Endothelial cell of umbilical vein (primary cell): ENCODE results near the gene PLA2G4E. TPM values are rescaled to one million over a fixed set of nuclear protein-coding genes. Genes with fewer than 3 reads are reported as not detected.

ENCODE experiments used
- BruUV-seq: library from RNA; stranded (reverse); fragments of 400-500 nt; replicated peaks from 2 replicates; lab custom pipeline; 2021; lab: Mats Ljungman, UMichigan
- CTCF ChIA-PET: fragments of 300-600, 350-600 bp; sonication (Branson Sonifier 250); formaldehyde crosslinking; loops from one replicate; lab custom pipeline; 2021; ENCODE audit warnings: antibody characterized with exemption, inconsistent platforms; lab: Charles Lee
- POLR2A ChIA-PET: fragments of 300-600, 350-600 bp; sonication (Branson Sonifier 250); formaldehyde crosslinking; loops from one replicate; lab custom pipeline; 2021; ENCODE audit warnings: antibody characterized with exemption, inconsistent platforms; lab: Charles Lee
- DNase-seq: peaks from one replicate; pipeline ENCODE4 v3.0.0-alpha.2; 2011; ENCODE audit warnings: low read depth, low spot score
- FAIRE-seq: peaks from 2 replicates; lab custom pipeline; 2011; peaks lifted over from hg19 to GRCh38; lab: Jason Lieb, UNC
- H2AFZ ChIP-seq: 2 replicates; pipeline ENCODE4 v1.6.0; 2012; ENCODE audit warnings: low read depth, low read length, control low read depth, inconsistent platforms
- H3K27ac ChIP-seq: 2 replicates; pipeline ENCODE4 v1.5.1; 2011; ENCODE audit warnings: low read depth, mild to moderate bottlenecking, control low read depth, low read length, moderate library complexity; ENCODE audit not compliant: insufficient read depth
- H3K27me3 ChIP-seq, 2 experiments: 2 replicates each; pipeline versions ENCODE4 v1.6.0 to v1.6.1; 2011; ENCODE audit warnings: low read length in 2 of 2, mixed read lengths in 1 of 2; ENCODE audit not compliant: control insufficient read depth in 2 of 2, insufficient read depth in 2 of 2
- H3K36me3 ChIP-seq, 2 experiments: 2 replicates in 1 of 2; 3 replicates in 1 of 2; pipeline ENCODE4 v1.5.1; 2011; ENCODE audit warnings: low read length in 2 of 2, mild to moderate bottlenecking in 1 of 2, moderate library complexity in 1 of 2; ENCODE audit not compliant: control insufficient read depth in 2 of 2, insufficient read depth in 2 of 2; ENCODE audit errors: extremely low read depth in 1 of 2
- H3K4me1 ChIP-seq: 3 replicates; pipeline ENCODE4 v1.5.1; 2011; ENCODE audit warnings: mild to moderate bottlenecking, low read length; ENCODE audit not compliant: control insufficient read depth, insufficient read depth; ENCODE audit errors: extremely low read depth
- H3K4me2 ChIP-seq: 2 replicates; pipeline ENCODE4 v1.6.1; 2011; ENCODE audit warnings: low read length, control low read depth, mixed read lengths; ENCODE audit not compliant: insufficient read depth
- H3K4me3 ChIP-seq, 3 experiments: fragments of 200-600 bp in 1 of 3; sonication (generic), shearing (Covaris generic) in 1 of 3; replicated peaks in 1 of 3; 2 replicates each; pipeline ENCODE4 v1.5.1; 2011 to 2016; ENCODE audit warnings: control low read depth in 3 of 3, low read length in 3 of 3, mild to moderate bottlenecking in 2 of 3, inconsistent platforms in 1 of 3, low read depth in 1 of 3, moderate library complexity in 1 of 3; ENCODE audit not compliant: insufficient read depth in 1 of 3
- H3K79me2 ChIP-seq: 2 replicates; pipeline ENCODE4 v1.6.0; 2012; ENCODE audit warnings: low read length, inconsistent platforms; ENCODE audit not compliant: control insufficient read depth, insufficient read depth
- H3K9ac ChIP-seq: replicated peaks from 2 replicates; pipeline ENCODE3; 2011; ENCODE audit warnings: low read length, control low read depth; ENCODE audit not compliant: insufficient read depth; ENCODE audit errors: extremely low read depth
- H3K9me1 ChIP-seq: replicated peaks from 3 replicates; pipeline ENCODE4 v1.6.0; 2011; ENCODE audit warnings: mild to moderate bottlenecking, low read length; ENCODE audit not compliant: control insufficient read depth, insufficient read depth; ENCODE audit errors: extremely low read depth
- H3K9me3 ChIP-seq: replicated peaks from 2 replicates; pipeline ENCODE4 v1.5.1; 2012; ENCODE audit warnings: low read length, inconsistent platforms; ENCODE audit not compliant: control insufficient read depth, insufficient read depth
- H4K20me1 ChIP-seq: replicated peaks from 2 replicates; pipeline ENCODE3; 2011; ENCODE audit warnings: mild to moderate bottlenecking, low read length; ENCODE audit not compliant: control insufficient read depth, insufficient read depth; ENCODE audit errors: extremely low read depth
- EZH2 ChIP-seq: IDR thresholded peaks from 2 replicates; pipeline ENCODE4 v1.6.1; 2012; ENCODE audit warnings: borderline replicate concordance, low read depth, mild to moderate bottlenecking, moderate library complexity, low read length, inconsistent platforms; ENCODE audit not compliant: severe bottlenecking
- FOS ChIP-seq: IDR thresholded peaks from 2 replicates; pipeline ENCODE4 v1.6.1; 2011; ENCODE audit warnings: mild to moderate bottlenecking, low read length, moderate library complexity, borderline replicate concordance; ENCODE audit not compliant: insufficient read depth
- GATA2 ChIP-seq: IDR thresholded peaks from 2 replicates; pipeline ENCODE4 v1.7.0; 2011; ENCODE audit warnings: low read depth, mild to moderate bottlenecking, moderate library complexity, mixed read lengths, low read length; ENCODE audit not compliant: insufficient read length, insufficient read depth
- JUN ChIP-seq: IDR thresholded peaks from 2 replicates; pipeline ENCODE4 v1.6.1; 2011; ENCODE audit warnings: borderline replicate concordance, low read depth; ENCODE audit not compliant: insufficient read length, insufficient read depth
- MAX ChIP-seq: IDR thresholded peaks from 2 replicates; pipeline ENCODE4 v1.6.1; 2011; ENCODE audit not compliant: insufficient read depth, insufficient read length
- MYC ChIP-seq: IDR thresholded peaks from one replicate; pipeline ENCODE4 v1.6.1; 2011; ENCODE audit warnings: mild to moderate bottlenecking, low read depth, low read length
- POLR2A ChIP-seq: IDR thresholded peaks from 2 replicates; pipeline ENCODE4 v1.6.1; 2012; ENCODE audit warnings: low read depth, mild to moderate bottlenecking, control low read depth, low read length
- POLR2AphosphoS5 ChIP-seq: IDR thresholded peaks from 2 replicates; pipeline ENCODE4 v1.6.1; 2012; ENCODE audit warnings: low read depth, mild to moderate bottlenecking, control low read depth, low read length, moderate library complexity; ENCODE audit not compliant: insufficient read depth
- dilution Hi-C: fragments of 300-500 bp; cut with MboI; formaldehyde crosslinking; loops from one replicate; pipeline ENCODE4 v1.15.0; 2019; ENCODE audit warnings: low sequenced_read_pairs; ENCODE audit not compliant: extremely low pct_ligation_motif_present
- intact Hi-C: fragments of 100-400 bp; cut with micrococcal nuclease; formaldehyde crosslinking; loops from one replicate; pipeline ENCODE4 v1.10.0; 2022
- polyA plus RNA-seq, 4 experiments: library from polyadenylated mRNA; depleted of rRNA in 3 of 4; stranded (reverse) in 3 of 4; unstranded in 1 of 4; fragments of >200 nt; gene quantifications; 2 replicates each; pipeline versions ENCODE4 v1.2.1 to v1.2.3, GENCODE V29; 2011 to 2012; ENCODE audit warnings: missing spikeins in 1 of 4
- total RNA-seq: library from RNA; stranded (reverse); gene quantifications from 2 replicates; pipeline ENCODE4 v1.2.3, GENCODE V29; 2021
- TF ChIP-seq, protein P1 (sequence below), 2 donors: IDR thresholded peaks; 1 replicate in 1 of 2; 2 replicates in 1 of 2; pipeline ENCODE4 v1.5.1; 2011; ENCODE audit warnings: low read length in 2 of 2, mild to moderate bottlenecking in 2 of 2, moderate library complexity in 2 of 2, control low read depth in 1 of 2, inconsistent platforms in 1 of 2, low read depth in 1 of 2; ENCODE audit not compliant: insufficient read depth in 1 of 2; ENCODE audit errors: extremely low read depth in 1 of 2

PLA2G4E gene
- total and polyA plus RNA-seq, 2 donors (not counting 3 experiments of a cell fraction or from before 2014, with no cell fraction given) = not detected

GRCh38 chr15:41985236-41986160, 35.3 kb downstream of the PLA2G4E start:
- Histone ChIP-seq H3K4me3 (no peak overlapping the region), H3K79me2 (no peaks in the 10 kb centered on the region), H3K4me2 (no peak overlapping the region), H3K27me3 (no peaks in the 10 kb centered on the region), H3K4me1 (no peaks in the 10 kb centered on the region), H3K9ac (no peak overlapping the region), H3K36me3 (no peaks in the 10 kb centered on the region), H3K9me1 (no peaks in the 10 kb centered on the region), H2AFZ (no peak overlapping the region), H4K20me1 (no peaks in the 10 kb centered on the region), H3K9me3 (no peaks in the 10 kb centered on the region), H3K27ac (no peak overlapping the region)
- POLR2A ChIA-PET = no interaction called here
- DNase-seq (no peak), FAIRE-seq (no peak)
- TF ChIP-seq GATA2 (no peak), FOS (no peak), MYC (no peak), JUN (no peak), POLR2AphosphoS5 (no peak), EZH2 (no peak), POLR2A (no peak), MAX (no peak)
- TF ChIP-seq, protein P1, sequence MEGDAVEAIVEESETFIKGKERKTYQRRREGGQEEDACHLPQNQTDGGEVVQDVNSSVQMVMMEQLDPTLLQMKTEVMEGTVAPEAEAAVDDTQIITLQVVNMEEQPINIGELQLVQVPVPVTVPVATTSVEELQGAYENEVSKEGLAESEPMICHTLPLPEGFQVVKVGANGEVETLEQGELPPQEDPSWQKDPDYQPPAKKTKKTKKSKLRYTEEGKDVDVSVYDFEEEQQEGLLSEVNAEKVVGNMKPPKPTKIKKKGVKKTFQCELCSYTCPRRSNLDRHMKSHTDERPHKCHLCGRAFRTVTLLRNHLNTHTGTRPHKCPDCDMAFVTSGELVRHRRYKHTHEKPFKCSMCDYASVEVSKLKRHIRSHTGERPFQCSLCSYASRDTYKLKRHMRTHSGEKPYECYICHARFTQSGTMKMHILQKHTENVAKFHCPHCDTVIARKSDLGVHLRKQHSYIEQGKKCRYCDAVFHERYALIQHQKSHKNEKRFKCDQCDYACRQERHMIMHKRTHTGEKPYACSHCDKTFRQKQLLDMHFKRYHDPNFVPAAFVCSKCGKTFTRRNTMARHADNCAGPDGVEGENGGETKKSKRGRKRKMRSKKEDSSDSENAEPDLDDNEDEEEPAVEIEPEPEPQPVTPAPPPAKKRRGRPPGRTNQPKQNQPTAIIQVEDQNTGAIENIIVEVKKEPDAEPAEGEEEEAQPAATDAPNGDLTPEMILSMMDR (IDR thresholded peaks at IDR 0.05; ENCODE audit: extremely low read depth in 1 of 2, insufficient read depth in 1 of 2, low read depth in 1 of 2, low read length in 2 of 2) = no peak
- dilution Hi-C loops (no loop called here), intact Hi-C loops (no loop called here)
- BruUV-seq = no TSS peak
- CTCF ChIA-PET = interaction anchor here (0.6 to 2.9 kb wide), 7 partner anchors 8 to 240 kb away, joined by 3 to 8 read pairs (median 3); no protein-coding TSS in a partner anchor
